ENCODE data around the gene RAVER1.

GRCh38 chr19:10368101-10368803 lies 34.9 kb upstream of the RAVER1 start:
- TF ChIP-seq EP300 (IDR thresholded peaks at IDR 0.05; ENCODE audit: low read depth in 2 of 2, low read length in 2 of 2) (no peak), EP300 (CRISPR knock-in tag; IDR thresholded peaks at IDR 0.05; ENCODE audit: borderline replicate concordance) (no peak), MTF1 (CRISPR knock-in tag; IDR thresholded peaks at IDR 0.05) (no peak), HNF4A (CRISPR knock-in tag; IDR thresholded peaks at IDR 0.05) (no peak), KDM5A (IDR thresholded peaks at IDR 0.05; ENCODE audit: borderline replicate concordance, low read length) (no peak), ATF2 (CRISPR knock-in tag; IDR thresholded peaks at IDR 0.05) (no peak), E2F5 (CRISPR knock-in tag; conservative IDR thresholded peaks at IDR 0.05) (no peak), POLR2AphosphoS2 (IDR thresholded peaks at IDR 0.05; ENCODE audit: low read depth, low read length) (no peak)
- TF ChIP-seq, protein P1, sequence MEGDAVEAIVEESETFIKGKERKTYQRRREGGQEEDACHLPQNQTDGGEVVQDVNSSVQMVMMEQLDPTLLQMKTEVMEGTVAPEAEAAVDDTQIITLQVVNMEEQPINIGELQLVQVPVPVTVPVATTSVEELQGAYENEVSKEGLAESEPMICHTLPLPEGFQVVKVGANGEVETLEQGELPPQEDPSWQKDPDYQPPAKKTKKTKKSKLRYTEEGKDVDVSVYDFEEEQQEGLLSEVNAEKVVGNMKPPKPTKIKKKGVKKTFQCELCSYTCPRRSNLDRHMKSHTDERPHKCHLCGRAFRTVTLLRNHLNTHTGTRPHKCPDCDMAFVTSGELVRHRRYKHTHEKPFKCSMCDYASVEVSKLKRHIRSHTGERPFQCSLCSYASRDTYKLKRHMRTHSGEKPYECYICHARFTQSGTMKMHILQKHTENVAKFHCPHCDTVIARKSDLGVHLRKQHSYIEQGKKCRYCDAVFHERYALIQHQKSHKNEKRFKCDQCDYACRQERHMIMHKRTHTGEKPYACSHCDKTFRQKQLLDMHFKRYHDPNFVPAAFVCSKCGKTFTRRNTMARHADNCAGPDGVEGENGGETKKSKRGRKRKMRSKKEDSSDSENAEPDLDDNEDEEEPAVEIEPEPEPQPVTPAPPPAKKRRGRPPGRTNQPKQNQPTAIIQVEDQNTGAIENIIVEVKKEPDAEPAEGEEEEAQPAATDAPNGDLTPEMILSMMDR (CRISPR knock-in tag; IDR thresholded peaks at IDR 0.05): no peak

Data from HepG2 (cell line).